Measurements from ENCODE around the gene GLRX3. TPM values are rescaled to one million over a fixed set of nuclear protein-coding genes. Genes with fewer than 3 reads are reported as not detected.

Gene GLRX3
- total and polyA plus RNA-seq, 2 experiments from 2014 or later: 90.9 to 133 TPM

GRCh38 chr10:130224228-130224627 is 88.0 kb downstream of the GLRX3 start:
- no peak for DNase-seq
- H3K36me3 ChIP-seq (ENCODE audit: low read depth): no peaks in the 10 kb centered on the region
- no peaks in the 10 kb centered on the region for H3K27me3 ChIP-seq (replicated peaks; ENCODE audit: insufficient read depth)
- H3K9ac ChIP-seq: no peak overlapping the region
- H3K4me3 ChIP-seq: no peak overlapping the region
- no peak overlapping the region for H3K4me2 ChIP-seq (ENCODE audit: unreplicated experiment)
- H2AFZ ChIP-seq: no peak overlapping the region
- no peaks in the 10 kb centered on the region for H3K79me2 ChIP-seq (ENCODE audit: insufficient read depth)
- H3F3A ChIP-seq (ENCODE audit: insufficient read depth): no peaks in the 10 kb centered on the region
- no peaks in the 10 kb centered on the region for H3K4me1 ChIP-seq (ENCODE audit: insufficient read depth)
- WGBS, 2 experiments (ENCODE audit: low coverage in 1 of 2, low lambda C conversion rate in 2 of 2, missing lambda C conversion rate in 2 of 2): 32% methylated on average over 4 of the region's 4 CpGs
- H3K9me3 ChIP-seq (ENCODE audit: low read depth): no peaks in the 10 kb centered on the region
- TF ChIP-seq EZH2phosphoT487 (IDR thresholded peaks at IDR 0.05; ENCODE audit: insufficient read depth, low read depth) (no peak), EZH2 (IDR thresholded peaks at IDR 0.05; ENCODE audit: insufficient read depth, poor library complexity, severe bottlenecking) (no peak)
- H3K27ac ChIP-seq: no peak overlapping the region
- in situ Hi-C loops (cut with MboI): no loop called here
- no peaks in the 10 kb centered on the region for H4K20me1 ChIP-seq (ENCODE audit: insufficient read depth)
- no peaks in the 10 kb centered on the region for H3K9me2 ChIP-seq (ENCODE audit: insufficient read depth)

GRCh38 chr10:130226012-130226411 is 89.8 kb downstream of the GLRX3 start:
- WGBS, 2 experiments (ENCODE audit: low coverage in 1 of 2, low lambda C conversion rate in 2 of 2, missing lambda C conversion rate in 2 of 2): 20 to 23% methylated on average over 3 of the region's 3 CpGs
- H3F3A ChIP-seq (ENCODE audit: insufficient read depth): no peaks in the 10 kb centered on the region

GRCh38 chr10:130227883-130228282 is 91.7 kb downstream of the GLRX3 start:
- Histone ChIP-seq H3F3A (ENCODE audit: insufficient read depth) (no peaks in the 10 kb centered on the region), H3K36me3 (ENCODE audit: low read depth) (no peaks in the 10 kb centered on the region), H3K9me3 (ENCODE audit: low read depth) (no peaks in the 10 kb centered on the region), H3K4me1 (ENCODE audit: insufficient read depth) (no peaks in the 10 kb centered on the region), H3K4me3 (no peak overlapping the region), H4K20me1 (ENCODE audit: insufficient read depth) (no peaks in the 10 kb centered on the region), H3K27ac (no peak overlapping the region), H3K9me2 (ENCODE audit: insufficient read depth) (no peaks in the 10 kb centered on the region), H3K4me2 (ENCODE audit: unreplicated experiment) (no peak overlapping the region), H2AFZ (no peak overlapping the region), H3K9ac (no peak overlapping the region), H3K79me2 (ENCODE audit: insufficient read depth) (no peaks in the 10 kb centered on the region), H3K27me3 (replicated peaks; ENCODE audit: insufficient read depth) (no peaks in the 10 kb centered on the region)
- 28% methylated on average over 2 of the region's 2 CpGs for WGBS, 2 experiments (ENCODE audit: low coverage in 1 of 2, low lambda C conversion rate in 2 of 2, missing lambda C conversion rate in 2 of 2)
- no peak for TF ChIP-seq EZH2phosphoT487 (IDR thresholded peaks at IDR 0.05; ENCODE audit: insufficient read depth, low read depth)
- no peak for TF ChIP-seq EZH2 (IDR thresholded peaks at IDR 0.05; ENCODE audit: insufficient read depth, poor library complexity, severe bottlenecking)
- in situ Hi-C loops (cut with MboI): no loop called here
- DNase-seq: no peak

More at GRCh38 chr10:130226012-130226411, 89.8 kb downstream of the GLRX3 start:
- no peaks in the 10 kb centered on the region for H4K20me1 ChIP-seq (ENCODE audit: insufficient read depth)
- H3K27ac ChIP-seq: no peak overlapping the region
- H3K79me2 ChIP-seq (ENCODE audit: insufficient read depth): no peaks in the 10 kb centered on the region
- DNase-seq: no peak
- no peak overlapping the region for H3K4me3 ChIP-seq
- no peak overlapping the region for H3K4me2 ChIP-seq (ENCODE audit: unreplicated experiment)
- no peak overlapping the region for H2AFZ ChIP-seq
- H3K36me3 ChIP-seq (ENCODE audit: low read depth): no peaks in the 10 kb centered on the region
- H3K4me1 ChIP-seq (ENCODE audit: insufficient read depth): no peaks in the 10 kb centered on the region
- TF ChIP-seq EZH2 (IDR thresholded peaks at IDR 0.05; ENCODE audit: insufficient read depth, poor library complexity, severe bottlenecking) (no peak), EZH2phosphoT487 (IDR thresholded peaks at IDR 0.05; ENCODE audit: insufficient read depth, low read depth) (no peak)
- H3K9me2 ChIP-seq (ENCODE audit: insufficient read depth): no peaks in the 10 kb centered on the region
- in situ Hi-C loops (cut with MboI): no loop called here
- H3K9ac ChIP-seq: no peak overlapping the region
- H3K9me3 ChIP-seq (ENCODE audit: low read depth): no peaks in the 10 kb centered on the region
- H3K27me3 ChIP-seq (replicated peaks; ENCODE audit: insufficient read depth): no peaks in the 10 kb centered on the region

Other genes with a start within 250 kb of the GLRX3 start
- 0.25 and 0.43 TPM in 2 replicates for gene EBF3, start 172.1 kb upstream of the GLRX3 start, total RNA-seq (2014; rRNA removed; shearing (Covaris generic))
- gene EBF3, start 172.1 kb upstream of the GLRX3 start, polyA plus RNA-seq (2016; fragmentation: Nextera tagmentation; extraction: Ambion mirVana): 0.06 and 0.15 TPM in 2 replicates
- gene C10orf143, start 25.6 kb upstream of the GLRX3 start, total RNA-seq (2014; rRNA removed; shearing (Covaris generic)): 0.76 TPM in 1 of 2 replicates, not detected in the other
- 4.2 and 5.4 TPM in 2 replicates for gene C10orf143, start 25.6 kb upstream of the GLRX3 start, polyA plus RNA-seq (2016; fragmentation: Nextera tagmentation; extraction: Ambion mirVana)

Data from GM23248 (cell line).